Lower leg skin (tissue), 4 donors: Measurements from ENCODE around the gene UTRN. TPM values are rescaled to one million over a fixed set of nuclear protein-coding genes. Genes with fewer than 3 reads are reported as not detected.

Experiments
- DNase-seq, 2 donors: peaks; one replicate each; pipeline ENCODE4 v3.0.0-alpha.2; 2019; ENCODE audit warnings: low spot score in 2 of 2
- H3K4me3 ChIP-seq: fragments of 200-600 bp; sonication (generic); 2 replicates; pipeline ENCODE4 v1.5.1; 2017; ENCODE audit warnings: mild to moderate bottlenecking, low read depth; ENCODE audit not compliant: poor library complexity, severe bottlenecking
- CTCF ChIP-seq, 3 donors: fragments of 450-650 bp; IDR thresholded peaks; one replicate each; pipeline ENCODE4 v1.5.1; 2016; ENCODE audit warnings: antibody characterized with exemption in 3 of 3, mild to moderate bottlenecking in 3 of 3, moderate library complexity in 2 of 3
- POLR2A ChIP-seq, 2 donors: fragments of 450-650 bp; IDR thresholded peaks; one replicate each; pipeline ENCODE4 v1.6.1; 2016 to 2017; ENCODE audit warnings: antibody characterized with exemption in 2 of 2, mild to moderate bottlenecking in 1 of 2, moderate library complexity in 1 of 2
- WGBS, 2 donors: methylation state at CpG; one replicate each; pipeline ENCODE4 v1.1.5; 2018; 5-methylcytosine and 5-hydroxymethylcytosine counted together
- intact Hi-C: fragments of 100-400 bp; cut with DNase I; formaldehyde crosslinking; loops from one replicate; pipeline ENCODE4 v1.15.0; 2023; ENCODE audit warnings: low total_unique reads
- total RNA-seq, 4 donors: library from RNA; depleted of rRNA; stranded (reverse); fragments of >200 nt; gene quantifications; one replicate each; pipeline ENCODE4 v1.1.0, GENCODE V29; 2016

The UTRN gene
- total RNA-seq, 4 donors from 2014 or later, result 88.7 to 149 (median 132) TPM

GRCh38 chr6:144319211-144319610, 34.1 kb downstream of the UTRN start:
- DNase-seq, result no peak
- H3K4me3 ChIP-seq, result no peak overlapping the region
- intact Hi-C loops, result no loop called here
- TF ChIP-seq POLR2A (IDR thresholded peaks at IDR 0.05) (no peak), CTCF (IDR thresholded peaks at IDR 0.05) (no peak)
- 67 to 74% methylated on average over 4 of the region's 4 CpGs for WGBS, 2 donors

- 67 to 73% methylated on average over 5 of the region's 5 CpGs for WGBS, 2 donors
- intact Hi-C loops, result no loop called here
- H3K4me3 ChIP-seq, result no peak overlapping the region
- TF ChIP-seq POLR2A (IDR thresholded peaks at IDR 0.05) (no peak), CTCF (IDR thresholded peaks at IDR 0.05) (no peak)
- no peak for DNase-seq
These were observed 35.6 kb downstream of the UTRN start for GRCh38 chr6:144320741-144321140.

- no peak for DNase-seq
- intact Hi-C loops, result no loop called here
- TF ChIP-seq POLR2A (IDR thresholded peaks at IDR 0.05) (no peak), CTCF (IDR thresholded peaks at IDR 0.05) (no peak)
- no peak overlapping the region for H3K4me3 ChIP-seq
- 89 to 91% methylated on average over 12 of the region's 12 CpGs for WGBS, 2 donors
These were observed 36.9 kb downstream of the UTRN start for GRCh38 chr6:144321839-144322591.

GRCh38 chr6:144325232-144325631, 40.1 kb downstream of the UTRN start:
- no peak for TF ChIP-seq CTCF (IDR thresholded peaks at IDR 0.05)
- TF ChIP-seq POLR2A (IDR thresholded peaks at IDR 0.05), result no peak
- WGBS, 2 donors, result 97 to 100% methylated on average over 1 of the region's 1 CpG
- no peak overlapping the region for H3K4me3 ChIP-seq
- DNase-seq, result no peak
- intact Hi-C loops, result no loop called here

GRCh38 chr6:144326393-144326792, 41.3 kb downstream of the UTRN start:
- intact Hi-C loops, result no loop called here

More at GRCh38 chr6:144326393-144326792, 41.3 kb downstream of the UTRN start:
- no peak overlapping the region for H3K4me3 ChIP-seq
- 63 to 69% methylated on average over 4 of the region's 4 CpGs for WGBS, 2 donors
- no peak for DNase-seq
- no peak for TF ChIP-seq CTCF (IDR thresholded peaks at IDR 0.05)
- TF ChIP-seq POLR2A (IDR thresholded peaks at IDR 0.05), result no peak
